RWPE2 (cell line): ENCODE data around the gene LIPJ.

ENCODE experiments used
- ATAC-seq: fragments of 200-7000 bp; cut with Tn5 transposase; 3 replicates; pipeline ENCODE4 v1.9.1; 2021; ENCODE audit warnings: low read depth
- DNase-seq: peaks from one replicate; pipeline ENCODE4 v3.0.0-alpha.2; 2020; ENCODE audit warnings: low spot score
- H3K27ac ChIP-seq: fragments of 450-650 bp; 2 replicates; pipeline ENCODE4 v1.5.1; 2017; ENCODE audit warnings: mild to moderate bottlenecking; ENCODE audit not compliant: poor library complexity, severe bottlenecking
- H3K27me3 ChIP-seq: fragments of 250-450 bp; sonication (Bioruptor Pico); 2 replicates; pipeline ENCODE4 v1.5.1; 2021; ENCODE audit warnings: mild to moderate bottlenecking, moderate library complexity; ENCODE audit not compliant: insufficient read depth, poor library complexity, severe bottlenecking
- H3K36me3 ChIP-seq: fragments of 250-450 bp; sonication (Bioruptor Pico); 2 replicates; pipeline ENCODE4 v1.5.1; 2020; ENCODE audit warnings: low read depth, mild to moderate bottlenecking, moderate library complexity
- H3K4me1 ChIP-seq: fragments of 250-450 bp; sonication (Bioruptor Pico); 2 replicates; pipeline ENCODE4 v1.5.1; 2021; ENCODE audit warnings: mild to moderate bottlenecking, moderate library complexity; ENCODE audit not compliant: insufficient read depth, poor library complexity, severe bottlenecking
- H3K4me3 ChIP-seq: fragments of 250-450 bp; sonication (Bioruptor Pico); 2 replicates; pipeline ENCODE4 v1.5.1; 2021; ENCODE audit warnings: mild to moderate bottlenecking, moderate library complexity; ENCODE audit not compliant: severe bottlenecking
- H3K9me3 ChIP-seq: fragments of 250-450 bp; sonication (Bioruptor Pico); 2 replicates; pipeline ENCODE4 v1.5.1; 2021; ENCODE audit warnings: mild to moderate bottlenecking, moderate library complexity; ENCODE audit not compliant: severe bottlenecking
- TF ChIP-seq, protein P1 (sequence below): fragments of 450-650 bp; IDR thresholded peaks from one replicate; pipeline ENCODE4 v1.5.1; 2017; ENCODE audit warnings: mild to moderate bottlenecking, moderate library complexity; ENCODE audit not compliant: poor library complexity, severe bottlenecking

LIPJ gene

DNA sequence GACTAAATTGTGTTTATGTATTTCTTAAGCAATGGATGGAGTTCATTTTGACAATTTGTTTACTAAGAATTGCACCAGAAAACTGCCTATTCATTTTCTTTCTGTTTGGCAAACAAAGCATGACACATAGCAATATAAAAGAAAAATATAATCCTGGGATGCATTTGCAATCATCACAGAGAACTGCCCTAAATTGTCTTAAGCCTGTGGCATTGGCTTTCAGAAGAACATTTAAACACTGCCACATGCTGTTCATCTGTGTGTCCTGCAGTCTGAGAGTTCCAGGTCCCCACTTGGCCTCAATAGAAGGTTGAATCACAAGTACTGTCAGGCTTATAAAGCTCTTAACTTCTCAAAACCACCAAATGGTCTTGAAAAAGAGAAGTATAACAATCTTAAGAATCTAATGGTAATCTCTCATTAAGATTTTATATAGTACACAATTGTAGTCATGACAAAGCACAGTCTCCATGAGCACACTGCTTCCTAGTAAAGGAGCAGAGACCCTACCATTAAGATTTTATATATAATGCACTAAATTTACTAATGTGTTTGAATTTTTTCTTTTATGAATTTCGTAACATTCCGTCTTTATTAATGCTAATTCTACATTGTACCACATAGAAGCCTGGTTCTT lies 33.3 kb upstream of the LIPJ start:
- no peaks in the 10 kb centered on the region for H3K36me3 ChIP-seq
- H3K27me3 ChIP-seq, result no peaks in the 10 kb centered on the region
- no peak overlapping the region for H3K27ac ChIP-seq
- peaks cover 6% of the 10 kb centered on the region for H3K4me1 ChIP-seq
- DNase-seq (no peak), ATAC-seq (peak; percentile 89)
- H3K9me3 ChIP-seq, result no peaks in the 10 kb centered on the region
- no peak overlapping the region for H3K4me3 ChIP-seq
- TF ChIP-seq, protein P1, sequence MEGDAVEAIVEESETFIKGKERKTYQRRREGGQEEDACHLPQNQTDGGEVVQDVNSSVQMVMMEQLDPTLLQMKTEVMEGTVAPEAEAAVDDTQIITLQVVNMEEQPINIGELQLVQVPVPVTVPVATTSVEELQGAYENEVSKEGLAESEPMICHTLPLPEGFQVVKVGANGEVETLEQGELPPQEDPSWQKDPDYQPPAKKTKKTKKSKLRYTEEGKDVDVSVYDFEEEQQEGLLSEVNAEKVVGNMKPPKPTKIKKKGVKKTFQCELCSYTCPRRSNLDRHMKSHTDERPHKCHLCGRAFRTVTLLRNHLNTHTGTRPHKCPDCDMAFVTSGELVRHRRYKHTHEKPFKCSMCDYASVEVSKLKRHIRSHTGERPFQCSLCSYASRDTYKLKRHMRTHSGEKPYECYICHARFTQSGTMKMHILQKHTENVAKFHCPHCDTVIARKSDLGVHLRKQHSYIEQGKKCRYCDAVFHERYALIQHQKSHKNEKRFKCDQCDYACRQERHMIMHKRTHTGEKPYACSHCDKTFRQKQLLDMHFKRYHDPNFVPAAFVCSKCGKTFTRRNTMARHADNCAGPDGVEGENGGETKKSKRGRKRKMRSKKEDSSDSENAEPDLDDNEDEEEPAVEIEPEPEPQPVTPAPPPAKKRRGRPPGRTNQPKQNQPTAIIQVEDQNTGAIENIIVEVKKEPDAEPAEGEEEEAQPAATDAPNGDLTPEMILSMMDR, result peak; percentile 89

DNA sequence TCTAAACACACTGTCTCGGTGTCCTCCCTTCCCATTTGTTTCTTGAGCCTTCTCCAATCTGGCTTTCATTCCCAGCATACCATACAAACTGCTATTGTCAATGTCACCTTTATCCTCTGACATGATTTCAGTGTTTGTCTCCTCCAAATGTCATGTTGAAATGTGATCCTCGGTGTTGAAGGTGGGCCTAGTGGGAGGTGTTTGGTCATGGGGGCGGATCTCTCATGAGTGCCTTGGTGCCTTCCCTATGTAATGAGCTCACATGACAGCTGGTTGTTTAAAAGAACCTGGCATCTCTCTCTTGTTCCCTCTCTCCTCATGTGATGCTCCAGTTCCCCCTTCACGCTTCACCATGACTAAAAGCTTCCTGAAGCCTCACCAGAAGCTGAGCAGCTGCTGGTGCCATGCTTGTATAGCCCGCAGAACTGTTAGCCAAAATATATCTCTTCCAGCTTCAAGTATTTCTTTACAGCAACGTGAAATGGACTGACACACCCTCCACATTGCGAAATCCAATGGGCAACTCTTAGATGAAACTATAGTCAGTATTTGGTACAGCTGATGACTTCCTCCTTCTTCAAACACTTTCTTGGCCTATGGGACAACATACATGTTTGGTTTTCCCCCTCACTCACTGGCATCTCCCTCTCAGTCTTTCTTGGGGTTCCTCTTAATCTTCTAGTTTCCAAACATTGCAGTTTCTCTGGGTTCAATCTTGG lies 31.2 kb upstream of the LIPJ start:
- Histone ChIP-seq H3K4me1 (peaks cover 6% of the 10 kb centered on the region), H3K9me3 (no peaks in the 10 kb centered on the region), H3K4me3 (no peak overlapping the region), H3K36me3 (no peaks in the 10 kb centered on the region), H3K27ac (no peak overlapping the region), H3K27me3 (no peaks in the 10 kb centered on the region)
- TF ChIP-seq, protein P1, result no peak
- no peak for DNase-seq
- ATAC-seq, result no peak

DNA sequence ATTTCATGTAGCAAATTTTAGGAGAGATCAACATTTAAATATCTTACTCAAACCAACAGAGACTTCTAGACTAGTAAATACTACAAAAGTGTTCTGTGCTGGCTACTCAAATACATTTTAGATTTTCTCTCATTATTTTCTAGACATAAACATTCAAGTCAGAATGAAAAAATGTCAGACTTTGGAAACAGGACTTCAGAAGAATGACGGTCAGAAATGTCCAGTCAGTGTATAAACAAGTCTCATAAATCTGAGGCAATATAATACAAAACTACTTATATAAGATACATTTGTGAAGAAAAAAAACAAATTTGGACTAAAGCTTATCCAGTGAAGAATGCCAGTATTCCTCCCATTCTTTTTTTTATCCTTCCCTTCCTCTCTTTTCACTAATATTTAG lies 29.3 kb upstream of the LIPJ start:
- Histone ChIP-seq H3K27ac (no peak overlapping the region), H3K27me3 (no peaks in the 10 kb centered on the region), H3K4me3 (no peak overlapping the region), H3K9me3 (no peaks in the 10 kb centered on the region), H3K36me3 (no peaks in the 10 kb centered on the region), H3K4me1 (peaks cover 6% of the 10 kb centered on the region)
- no peak for ATAC-seq
- TF ChIP-seq, protein P1, result no peak
- no peak for DNase-seq

DNA sequence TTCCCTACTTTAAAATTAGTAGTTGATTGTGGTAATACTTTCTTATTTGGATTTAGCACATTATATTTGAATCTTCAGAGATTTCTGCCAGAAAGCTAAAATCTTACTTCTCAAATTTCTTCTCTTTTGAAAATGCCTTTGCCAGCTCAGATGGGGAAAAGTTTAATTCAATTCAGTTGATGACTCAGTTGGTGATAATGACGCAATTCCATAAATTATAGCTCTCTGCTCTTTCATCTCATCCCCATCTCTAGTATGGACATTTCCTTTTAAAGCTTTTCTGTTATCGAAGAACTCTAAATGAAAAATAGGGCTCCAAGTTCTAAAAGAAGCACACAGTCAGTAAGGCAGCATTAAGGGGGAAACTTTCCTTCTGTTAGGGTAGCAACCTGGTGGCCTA lies 28.9 kb upstream of the LIPJ start:
- Histone ChIP-seq H3K9me3 (no peaks in the 10 kb centered on the region), H3K27me3 (no peaks in the 10 kb centered on the region), H3K27ac (no peak overlapping the region), H3K4me3 (no peak overlapping the region), H3K4me1 (peaks cover 4% of the 10 kb centered on the region), H3K36me3 (no peaks in the 10 kb centered on the region)
- TF ChIP-seq, protein P1, result no peak
- no peak for DNase-seq
- ATAC-seq, result no peak

DNA sequence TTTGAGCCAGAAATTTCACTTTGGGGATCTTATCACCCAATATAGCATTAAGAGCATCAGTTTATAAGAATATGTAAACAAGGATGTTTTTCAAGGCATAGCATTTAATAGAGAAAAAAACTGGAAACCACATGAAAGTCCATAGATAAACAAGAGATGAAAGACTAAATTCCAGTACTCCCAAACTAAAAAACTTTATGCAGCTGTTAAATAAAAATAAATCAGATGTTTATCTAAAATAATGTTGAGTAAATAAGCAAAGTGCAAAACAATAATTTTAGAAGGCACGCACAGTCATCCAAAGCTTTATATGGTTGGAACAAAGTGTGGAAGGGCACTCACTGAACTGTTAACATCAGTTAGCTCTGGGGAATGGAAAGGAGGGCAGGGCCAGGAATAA lies 24.4 kb upstream of the LIPJ start:
- DNase-seq (no peak), ATAC-seq (no peak)
- H3K27me3 ChIP-seq, result no peaks in the 10 kb centered on the region
- TF ChIP-seq, protein P1, result no peak
- no peaks in the 10 kb centered on the region for H3K9me3 ChIP-seq
- H3K4me1 ChIP-seq, result peaks cover 6% of the 10 kb centered on the region
- no peak overlapping the region for H3K4me3 ChIP-seq
- H3K36me3 ChIP-seq, result no peaks in the 10 kb centered on the region
- H3K27ac ChIP-seq, result no peak overlapping the region
